Uterus (tissue), 2 donors: Measurements from ENCODE around the gene PAFAH1B2.

Experiments
- POLR2A ChIP-seq, 2 donors: fragments of 450-650 bp; IDR thresholded peaks; one replicate each; pipeline ENCODE4 v1.6.1; 2016; ENCODE audit warnings: antibody characterized with exemption in 2 of 2, mild to moderate bottlenecking in 1 of 2, moderate library complexity in 1 of 2
- TF ChIP-seq, protein P1 (sequence below), 4 experiments: fragments of 200-600 bp in 2 of 4; fragments of 450-650 bp in 2 of 4; sonication (generic) in 2 of 4; IDR thresholded peaks; one replicate each; pipeline ENCODE4 v1.5.1; 2016 to 2019; ENCODE audit warnings: antibody characterized with exemption in 4 of 4, mild to moderate bottlenecking in 2 of 4, moderate library complexity in 1 of 4

DNA sequence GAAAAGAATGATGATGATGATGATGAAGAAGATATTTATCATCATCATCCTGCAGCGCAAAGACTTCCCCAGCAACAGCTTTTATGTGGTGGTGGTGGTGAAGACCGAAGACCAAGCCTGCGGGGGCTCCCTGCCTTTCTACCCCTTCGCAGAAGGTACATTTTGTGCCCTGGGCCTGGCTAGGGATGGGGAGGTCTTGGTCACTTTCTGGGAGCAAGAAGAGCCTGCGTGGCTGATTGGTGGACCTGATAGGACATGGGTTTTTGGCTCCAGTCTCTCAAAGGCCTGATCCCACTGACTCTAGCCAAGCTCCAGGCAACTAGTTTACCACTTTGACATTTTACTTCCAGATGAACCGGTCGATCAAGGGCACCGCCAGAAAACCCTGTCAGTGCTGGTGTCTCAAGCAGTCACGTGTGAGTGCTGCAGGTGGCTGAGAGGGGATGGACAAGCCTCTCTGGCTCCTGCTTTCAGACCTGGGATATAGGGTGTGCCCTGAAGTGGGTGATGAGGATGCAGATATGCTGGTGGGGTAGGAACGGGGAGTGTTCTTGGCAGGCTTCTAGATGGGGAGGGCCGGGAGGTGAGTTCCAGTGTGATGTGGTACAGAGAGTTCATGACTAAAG, 39.8 kb downstream of the PAFAH1B2 start:
- TF ChIP-seq POLR2A (IDR thresholded peaks at IDR 0.05), result no peak
- TF ChIP-seq, protein P1, sequence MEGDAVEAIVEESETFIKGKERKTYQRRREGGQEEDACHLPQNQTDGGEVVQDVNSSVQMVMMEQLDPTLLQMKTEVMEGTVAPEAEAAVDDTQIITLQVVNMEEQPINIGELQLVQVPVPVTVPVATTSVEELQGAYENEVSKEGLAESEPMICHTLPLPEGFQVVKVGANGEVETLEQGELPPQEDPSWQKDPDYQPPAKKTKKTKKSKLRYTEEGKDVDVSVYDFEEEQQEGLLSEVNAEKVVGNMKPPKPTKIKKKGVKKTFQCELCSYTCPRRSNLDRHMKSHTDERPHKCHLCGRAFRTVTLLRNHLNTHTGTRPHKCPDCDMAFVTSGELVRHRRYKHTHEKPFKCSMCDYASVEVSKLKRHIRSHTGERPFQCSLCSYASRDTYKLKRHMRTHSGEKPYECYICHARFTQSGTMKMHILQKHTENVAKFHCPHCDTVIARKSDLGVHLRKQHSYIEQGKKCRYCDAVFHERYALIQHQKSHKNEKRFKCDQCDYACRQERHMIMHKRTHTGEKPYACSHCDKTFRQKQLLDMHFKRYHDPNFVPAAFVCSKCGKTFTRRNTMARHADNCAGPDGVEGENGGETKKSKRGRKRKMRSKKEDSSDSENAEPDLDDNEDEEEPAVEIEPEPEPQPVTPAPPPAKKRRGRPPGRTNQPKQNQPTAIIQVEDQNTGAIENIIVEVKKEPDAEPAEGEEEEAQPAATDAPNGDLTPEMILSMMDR (IDR thresholded peaks at IDR 0.05), result no peak
